IPS-NIHi11 (cell line): ENCODE data around the gene SP7.
"Not testable (repeated sequence)": the region's sequence is repeated elsewhere in the genome, so short reads cannot be mapped to it uniquely, and the experiment has no call there.

ENCODE experiments used
- DNase-seq: peaks from one replicate; pipeline ENCODE4 v3.0.0; 2012; ENCODE audit warnings: mixed read lengths, low spot score

SP7 gene

DNA sequence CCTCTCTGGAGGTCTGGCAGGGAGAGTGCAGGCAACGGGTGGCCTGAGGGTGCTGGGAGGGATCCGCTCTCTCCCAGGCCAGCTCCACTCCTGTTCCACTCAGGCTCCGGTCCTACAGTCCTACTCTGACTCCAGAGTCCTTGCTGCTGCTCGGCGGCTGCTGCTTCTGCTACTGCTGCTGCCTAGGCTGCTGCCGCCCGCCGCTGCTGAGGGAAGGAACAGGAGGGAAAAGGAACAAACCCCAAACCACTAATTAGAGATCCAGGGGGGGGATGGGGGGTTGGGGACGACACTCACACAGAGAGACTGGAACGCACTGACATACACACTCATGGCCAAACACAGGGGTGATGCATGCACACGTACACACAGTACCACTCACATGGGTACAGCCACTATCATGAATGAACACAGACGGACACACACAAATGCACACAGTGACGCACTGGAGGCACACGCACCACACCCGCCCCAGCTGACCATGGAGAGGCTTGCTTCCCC, at the start of gene SP7:
Gene SP7 (minus strand): TSS at position 174 of the 501 bp plus-strand sequence. CDS start 708 bp downstream, outside the sequence.
- no peak for DNase-seq

DNA sequence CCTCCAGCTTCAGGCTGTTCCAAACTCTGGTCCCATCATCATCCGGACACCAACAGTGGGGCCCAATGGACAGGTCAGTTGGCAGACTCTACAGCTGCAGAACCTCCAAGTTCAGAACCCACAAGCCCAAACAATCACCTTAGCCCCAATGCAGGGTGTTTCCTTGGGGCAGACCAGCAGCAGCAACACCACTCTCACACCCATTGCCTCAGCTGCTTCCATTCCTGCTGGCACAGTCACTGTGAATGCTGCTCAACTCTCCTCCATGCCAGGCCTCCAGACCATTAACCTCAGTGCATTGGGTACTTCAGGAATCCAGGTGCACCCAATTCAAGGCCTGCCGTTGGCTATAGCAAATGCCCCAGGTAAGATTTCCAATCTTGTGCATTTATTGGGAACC, 47.1 kb upstream of the SP7 start:
- DNase-seq, result no peak

DNA sequence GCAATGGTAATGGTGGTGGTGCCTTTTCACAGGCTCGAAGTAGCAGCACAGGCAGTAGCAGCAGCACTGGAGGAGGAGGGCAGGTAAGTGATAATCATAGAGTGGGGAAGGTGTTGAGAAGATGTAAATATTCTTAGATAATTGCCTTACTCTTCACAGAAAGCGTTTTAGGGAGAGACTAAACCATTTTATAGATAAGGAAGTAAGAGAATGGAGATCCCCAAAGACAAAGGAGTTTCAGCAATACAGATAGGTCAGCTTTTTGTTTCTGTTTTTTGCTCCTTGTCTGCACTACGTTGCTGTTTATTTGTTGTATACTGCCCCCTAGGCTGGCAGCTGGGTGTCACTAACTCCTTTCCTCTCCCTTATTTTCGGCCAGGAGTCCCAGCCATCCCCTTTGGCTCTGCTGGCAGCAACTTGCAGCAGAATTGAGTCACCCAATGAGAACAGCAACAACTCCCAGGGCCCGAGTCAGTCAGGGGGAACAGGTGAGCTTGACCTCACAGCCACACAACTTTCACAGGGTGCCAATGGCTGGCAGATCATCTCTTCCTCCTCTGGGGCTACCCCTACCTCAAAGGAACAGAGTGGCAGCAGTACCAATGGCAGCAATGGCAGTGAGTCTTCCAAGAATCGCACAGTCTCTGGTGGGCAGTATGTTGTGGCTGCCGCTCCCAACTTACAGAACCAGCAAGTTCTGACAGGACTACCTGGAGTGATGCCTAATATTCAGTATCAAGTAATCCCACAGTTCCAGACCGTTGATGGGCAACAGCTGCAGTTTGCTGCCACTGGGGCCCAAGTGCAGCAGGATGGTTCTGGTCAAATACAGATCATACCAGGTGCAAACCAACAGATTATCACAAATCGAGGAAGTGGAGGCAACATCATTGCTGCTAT, 45.8 kb upstream of the SP7 start:
- peak; percentile 22 for DNase-seq

DNA sequence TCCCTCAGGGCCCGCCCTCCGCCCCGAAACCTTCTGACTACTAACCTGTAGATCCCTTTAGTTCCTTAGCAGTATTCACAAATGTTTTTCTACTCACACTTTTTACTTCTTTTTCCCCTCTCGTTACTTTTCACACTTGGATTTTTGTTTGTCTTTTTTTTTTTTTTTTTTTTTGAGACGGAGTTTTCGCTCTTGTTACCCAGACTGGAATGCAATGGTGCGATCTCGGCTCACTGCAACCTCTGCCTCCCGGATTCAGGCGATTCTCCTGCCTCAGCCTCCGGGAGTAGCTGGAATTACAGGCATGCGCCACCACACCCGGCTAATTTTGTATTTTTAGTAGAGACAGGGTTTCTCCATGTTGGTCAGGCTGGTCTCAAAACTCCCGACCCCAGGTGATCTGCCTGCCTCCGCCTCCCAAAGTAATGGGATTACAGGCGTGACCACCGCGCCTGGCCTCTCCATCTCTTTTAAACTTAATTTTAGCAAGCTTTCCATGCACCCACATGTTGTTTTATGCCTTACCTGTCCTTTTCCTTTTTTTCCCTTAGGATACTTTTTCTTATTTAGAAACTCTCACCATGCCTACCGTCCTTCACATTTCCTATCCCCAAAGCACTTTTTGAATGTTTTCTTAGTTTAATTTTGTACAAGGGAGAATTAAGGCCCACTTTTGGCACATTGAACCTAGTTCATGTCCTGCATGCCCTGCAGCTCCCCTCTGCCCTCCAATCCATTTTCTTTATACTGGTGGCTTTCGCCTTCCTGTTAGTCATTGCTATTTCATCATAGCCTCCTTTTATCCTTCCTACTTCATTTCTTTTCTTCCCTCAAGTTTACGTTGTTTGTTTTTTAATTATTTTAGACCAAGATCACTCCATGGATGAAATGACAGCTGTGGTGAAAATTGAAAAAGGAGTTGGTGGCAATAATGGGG, 44.9 kb upstream of the SP7 start:
- no peak for DNase-seq

DNA sequence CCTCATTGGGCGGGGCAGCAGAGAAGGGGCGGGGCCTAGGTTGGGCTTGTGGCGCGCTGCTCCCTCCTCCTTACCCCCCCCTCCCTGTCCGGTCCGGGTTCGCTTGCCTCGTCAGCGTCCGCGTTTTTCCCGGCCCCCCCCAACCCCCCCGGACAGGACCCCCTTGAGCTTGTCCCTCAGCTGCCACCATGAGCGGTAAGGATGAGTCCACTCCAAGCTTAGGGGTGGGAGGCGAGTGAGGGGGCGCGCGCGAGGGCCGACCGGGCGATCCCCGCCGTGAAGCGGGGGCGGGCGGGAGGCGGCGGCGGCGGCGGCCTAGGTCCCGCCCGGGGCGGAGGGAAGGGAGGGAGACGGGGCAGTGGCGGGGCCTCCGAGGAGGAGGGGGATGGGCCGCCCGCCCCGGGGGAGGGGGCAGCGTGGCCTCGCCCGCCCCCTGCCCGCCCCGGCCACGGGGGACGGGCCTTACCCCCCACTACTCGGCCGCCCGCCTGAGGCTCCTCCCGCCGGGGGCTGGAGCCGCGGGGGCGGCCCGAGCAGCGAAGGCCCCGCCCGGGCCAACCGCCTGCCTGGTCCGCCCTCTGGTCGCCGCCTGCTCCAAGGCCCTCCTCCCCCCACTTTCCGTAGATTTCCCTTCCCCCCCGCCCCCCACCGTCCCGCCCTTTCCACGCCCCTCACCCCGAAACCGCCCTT, 44.1 kb upstream of the SP7 start, which contains the start of gene SP1:
Gene SP1 (plus strand): TSS at position 73 of the 690 bp plus-strand sequence. CDS start 116 bp downstream, at position 189.
- DNase-seq, result peak; percentile 85

DNA sequence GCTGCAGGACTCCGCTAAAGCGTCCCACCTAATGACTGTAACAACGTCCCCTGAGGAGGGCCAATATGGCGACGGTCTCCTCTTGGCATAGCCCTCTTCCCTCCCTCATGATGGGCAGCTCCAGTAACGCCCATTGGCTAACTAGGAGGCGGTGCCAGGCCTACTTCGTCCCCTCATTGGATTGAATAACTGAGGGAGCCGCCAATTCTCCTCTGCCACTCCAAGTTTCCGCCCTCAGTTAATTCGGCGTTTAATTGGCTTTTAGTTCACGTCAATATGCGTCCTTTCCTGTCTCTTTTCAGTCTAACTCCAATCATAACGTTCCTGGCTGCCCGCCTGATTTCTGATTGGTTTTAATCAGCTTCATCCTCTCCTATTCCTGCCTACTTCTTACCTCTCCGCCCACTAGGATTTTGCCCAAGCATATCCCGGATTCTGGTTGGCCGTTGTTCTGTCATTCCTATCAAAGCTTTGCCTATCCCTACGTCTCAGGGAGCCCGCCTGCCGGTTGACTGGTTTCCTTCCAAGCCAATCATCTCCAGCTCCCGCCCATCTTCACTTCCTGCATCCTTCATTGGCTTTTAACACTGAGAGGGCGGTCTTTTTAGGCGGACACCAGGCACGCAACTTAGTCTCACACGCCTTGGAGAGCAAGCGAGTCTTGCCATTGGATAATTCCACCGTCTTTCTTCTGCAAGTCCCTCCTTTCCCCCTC, 43.4 kb upstream of the SP7 start:
- DNase-seq, result peak; percentile 91

DNA sequence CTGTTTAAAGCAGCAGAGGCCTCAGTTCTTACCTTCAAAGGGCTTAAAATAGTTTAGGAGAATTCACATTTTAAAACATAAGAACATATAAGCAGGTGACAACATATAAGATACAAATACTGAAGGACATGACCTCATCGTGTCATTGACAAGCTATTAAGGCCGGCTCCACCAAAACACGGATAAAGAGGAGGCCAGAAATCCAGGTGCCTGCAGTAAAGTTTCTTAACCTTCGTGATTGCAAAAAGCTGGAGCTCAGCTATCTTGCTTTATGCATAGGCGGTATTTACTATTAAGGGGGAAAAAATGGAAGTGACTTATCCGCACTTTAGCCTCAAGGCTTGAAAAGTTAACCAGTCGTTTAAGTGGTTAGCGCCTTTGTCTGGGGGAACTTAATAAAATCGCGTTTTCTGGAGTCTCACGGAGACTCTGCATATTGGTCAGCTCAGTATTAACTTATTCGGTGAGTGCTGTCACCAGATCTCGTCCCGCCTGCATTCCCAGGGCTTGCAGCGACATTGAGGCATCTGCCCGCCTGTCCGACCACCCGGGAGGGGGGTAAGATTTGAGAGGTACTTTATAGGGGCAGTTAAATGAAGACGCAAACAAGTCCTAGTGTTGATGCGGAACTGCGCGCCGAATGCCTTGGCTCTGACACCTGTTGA, 42.7 kb upstream of the SP7 start:
- no peak for DNase-seq

DNA sequence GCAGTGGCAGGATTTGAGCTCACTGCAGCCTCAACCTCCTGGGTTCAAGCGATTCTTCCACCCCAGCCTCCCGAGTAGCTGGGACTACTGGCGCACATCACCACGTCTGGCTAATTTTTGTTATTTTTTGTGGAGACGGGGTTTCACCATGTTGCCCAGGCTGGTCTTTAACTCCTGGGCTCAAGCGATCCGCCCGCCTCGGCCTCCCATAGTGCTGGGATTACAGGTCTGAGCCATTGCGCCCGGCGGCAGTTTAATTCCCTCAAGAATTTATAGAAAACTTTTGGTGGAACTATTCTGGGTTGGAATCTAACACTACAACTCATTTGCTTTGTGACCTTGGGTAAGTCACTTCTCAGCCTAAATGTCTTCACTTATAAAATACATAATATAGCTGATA, 42.1 kb upstream of the SP7 start:
- DNase-seq, result no peak

DNA sequence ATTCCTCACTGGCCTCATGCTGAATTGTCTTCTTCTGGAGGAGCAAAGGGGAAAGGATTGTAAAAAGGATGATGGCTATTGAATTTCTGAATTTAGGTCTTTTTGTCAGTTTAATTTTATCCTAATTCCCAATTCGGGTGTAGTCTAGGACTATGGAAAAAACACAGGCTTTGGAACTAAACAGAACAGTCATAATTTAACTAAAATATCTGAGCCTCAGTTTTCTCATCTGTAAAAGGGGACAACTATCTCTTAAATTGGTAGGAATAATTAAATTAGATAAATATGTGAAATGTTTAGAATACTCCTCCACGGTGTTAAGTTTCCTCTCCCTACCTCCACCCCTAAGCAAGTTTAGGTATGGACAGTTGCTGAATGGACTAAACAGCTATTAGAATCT, 40.6 kb upstream of the SP7 start:
- no peak for DNase-seq

DNA sequence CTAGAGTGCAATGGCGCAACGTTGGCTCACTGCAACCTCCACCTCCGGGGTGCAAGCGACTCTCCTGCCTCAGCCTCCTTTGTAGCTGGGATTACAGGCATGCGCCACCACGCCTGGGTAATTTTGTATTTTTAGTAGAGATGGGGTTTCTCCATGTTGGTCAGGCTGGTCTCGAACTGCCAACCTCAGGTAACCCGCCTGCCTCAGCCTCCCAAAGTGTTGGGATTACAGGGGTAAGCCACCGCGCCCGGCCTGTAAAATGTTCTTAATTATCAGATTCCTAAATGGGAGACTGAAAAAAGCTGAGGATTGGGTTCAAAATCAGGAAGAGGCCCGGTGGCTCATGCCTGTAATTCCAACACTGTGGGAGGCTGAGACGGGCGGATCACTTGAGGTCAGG, 38.1 kb upstream of the SP7 start:
- not testable (repeated sequence) for DNase-seq

DNA sequence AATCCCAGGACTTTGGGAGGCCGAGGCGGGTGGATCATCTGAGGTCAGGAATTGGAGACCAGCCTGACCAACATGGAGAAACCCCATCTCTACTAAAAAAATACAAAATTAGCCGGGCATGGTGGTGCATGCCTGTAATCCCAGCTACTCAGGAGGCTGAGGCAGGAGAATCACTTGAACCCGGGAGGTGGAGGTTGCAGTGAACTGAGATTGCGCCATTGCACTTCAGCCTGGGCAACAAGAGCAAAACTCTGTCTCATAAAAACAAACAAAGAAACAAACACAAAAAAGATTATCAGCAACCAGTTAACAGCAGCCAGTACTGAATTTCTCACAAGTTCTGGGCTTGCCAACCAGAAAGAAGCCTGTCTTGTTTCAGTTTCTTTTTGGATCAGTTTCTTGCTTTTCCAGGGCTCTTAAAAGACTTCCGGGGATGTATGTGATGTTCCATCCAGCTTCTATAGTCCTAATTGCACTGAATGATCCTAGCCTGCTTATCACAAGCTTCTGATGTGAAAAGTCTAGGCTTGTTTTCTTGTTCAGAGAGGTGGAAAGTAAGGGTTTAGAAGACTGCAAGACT, 37.5 kb upstream of the SP7 start:
- not testable (repeated sequence) for DNase-seq

DNA sequence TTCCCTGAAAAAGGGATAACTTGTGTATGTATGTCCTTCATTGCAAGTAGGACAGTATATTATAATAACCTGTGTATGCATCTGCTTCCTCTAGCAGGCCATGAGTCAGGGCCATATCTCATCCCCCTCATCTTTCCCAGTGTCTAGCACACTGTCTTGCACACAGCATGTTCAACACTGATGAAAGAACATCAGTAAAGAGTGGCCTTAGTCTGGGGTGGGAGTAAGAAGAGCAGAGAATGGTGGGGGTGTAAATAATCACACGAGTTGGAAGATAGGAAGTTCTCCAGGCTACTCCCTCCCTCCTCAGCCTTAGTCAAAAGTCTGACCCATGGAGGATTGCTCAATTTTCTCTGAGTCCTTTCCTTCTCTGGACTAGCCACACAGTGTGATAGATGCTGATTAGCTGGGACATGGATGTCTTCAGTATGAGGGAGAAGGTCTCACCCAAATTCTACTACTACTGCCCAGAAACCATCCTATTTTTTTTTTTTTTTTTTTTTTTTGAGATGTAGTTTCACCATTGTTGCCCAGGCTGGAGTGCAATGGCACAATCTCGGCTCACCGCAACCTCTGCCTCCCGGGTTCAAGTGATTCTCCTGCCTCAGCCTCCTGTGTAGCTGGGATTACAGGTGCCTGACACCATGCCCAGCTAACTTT, 29.2 kb upstream of the SP7 start:
- no peak for DNase-seq

DNA sequence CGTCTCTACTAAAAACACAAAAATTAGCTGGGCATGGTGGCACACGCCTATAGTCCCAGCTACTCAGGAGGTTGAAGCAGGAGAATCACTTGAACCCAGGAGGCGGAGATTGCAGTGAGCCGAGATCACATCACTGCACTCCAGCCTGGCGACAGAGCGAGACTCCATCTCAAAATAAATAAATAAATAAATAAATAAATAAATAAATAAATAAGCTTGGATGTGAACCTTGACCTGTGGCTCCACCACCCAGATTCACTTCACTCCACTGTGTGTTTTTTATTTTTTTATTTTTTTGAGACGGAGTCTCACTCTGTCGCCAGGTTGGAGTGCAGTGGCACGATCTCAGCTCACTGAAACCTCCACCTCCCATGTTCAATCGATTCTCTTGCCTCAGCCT, 25.5 kb upstream of the SP7 start:
- not testable (repeated sequence) for DNase-seq

DNA sequence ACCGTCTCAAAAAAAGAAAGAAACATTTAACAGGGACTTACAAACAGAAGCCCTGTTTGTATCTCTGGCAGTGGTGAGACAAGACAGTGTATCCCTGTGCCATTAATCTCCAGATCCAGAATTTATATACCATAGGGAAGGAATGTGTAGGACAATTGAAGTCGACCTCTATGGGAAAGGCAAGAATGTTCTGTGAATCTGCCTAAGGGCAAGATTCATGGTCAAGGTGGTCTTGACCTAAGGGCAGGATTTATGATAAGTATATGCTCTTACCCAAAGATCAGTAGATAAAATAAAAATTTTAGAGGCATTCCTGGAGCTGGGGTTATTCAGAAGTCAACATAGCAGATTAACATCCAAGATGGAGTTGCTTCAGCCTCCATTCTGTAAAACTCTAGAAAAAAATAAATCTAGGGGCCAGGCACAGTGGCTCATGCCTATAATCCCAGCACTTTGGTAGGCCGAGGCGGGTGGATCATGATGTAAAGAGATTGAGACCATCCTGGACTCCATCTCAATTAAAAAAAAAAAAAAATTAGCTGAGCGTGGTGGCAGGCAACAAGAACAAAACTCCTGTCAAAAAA, 22.8 kb upstream of the SP7 start:
- no peak for DNase-seq

DNA sequence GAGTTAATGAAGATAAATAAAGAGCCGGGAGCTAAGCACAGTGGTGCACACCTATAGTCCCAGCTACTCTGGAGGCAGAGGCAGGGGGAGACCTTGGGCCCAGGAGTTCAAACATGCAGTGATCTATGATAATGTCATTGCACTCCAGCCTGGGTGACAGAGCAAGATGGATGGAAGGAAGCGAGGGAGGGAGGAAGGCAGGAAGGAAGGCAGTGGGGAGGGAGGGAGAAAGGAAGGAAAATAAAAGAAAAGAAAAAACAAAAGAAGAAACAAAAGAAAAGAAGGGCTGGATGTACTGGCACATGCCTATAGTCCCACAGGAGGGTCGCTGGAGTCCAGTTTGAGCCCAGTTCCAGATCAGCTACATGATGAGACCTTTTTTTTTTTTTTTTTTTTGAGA, 19.0 kb upstream of the SP7 start:
- no peak for DNase-seq

DNA sequence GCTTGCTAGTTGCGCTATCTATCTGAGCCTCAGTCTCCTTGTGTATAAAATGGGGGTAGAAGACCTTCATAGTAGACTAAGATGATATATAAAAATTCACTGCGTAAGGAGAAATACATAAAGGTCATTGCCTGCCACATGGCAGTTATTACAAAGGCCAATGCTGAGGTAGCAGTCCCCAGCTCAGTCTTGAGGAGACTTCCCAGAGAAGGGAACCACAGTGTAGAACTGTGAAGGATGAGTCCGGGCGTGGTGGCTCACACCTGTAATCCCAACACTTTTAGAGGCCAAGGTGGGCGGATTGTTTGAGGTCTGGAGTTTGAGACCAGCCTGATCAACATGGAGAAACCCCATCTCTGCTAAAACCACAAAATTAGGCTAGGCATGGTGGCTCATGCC, 17.1 kb upstream of the SP7 start:
- DNase-seq, result no peak

DNA sequence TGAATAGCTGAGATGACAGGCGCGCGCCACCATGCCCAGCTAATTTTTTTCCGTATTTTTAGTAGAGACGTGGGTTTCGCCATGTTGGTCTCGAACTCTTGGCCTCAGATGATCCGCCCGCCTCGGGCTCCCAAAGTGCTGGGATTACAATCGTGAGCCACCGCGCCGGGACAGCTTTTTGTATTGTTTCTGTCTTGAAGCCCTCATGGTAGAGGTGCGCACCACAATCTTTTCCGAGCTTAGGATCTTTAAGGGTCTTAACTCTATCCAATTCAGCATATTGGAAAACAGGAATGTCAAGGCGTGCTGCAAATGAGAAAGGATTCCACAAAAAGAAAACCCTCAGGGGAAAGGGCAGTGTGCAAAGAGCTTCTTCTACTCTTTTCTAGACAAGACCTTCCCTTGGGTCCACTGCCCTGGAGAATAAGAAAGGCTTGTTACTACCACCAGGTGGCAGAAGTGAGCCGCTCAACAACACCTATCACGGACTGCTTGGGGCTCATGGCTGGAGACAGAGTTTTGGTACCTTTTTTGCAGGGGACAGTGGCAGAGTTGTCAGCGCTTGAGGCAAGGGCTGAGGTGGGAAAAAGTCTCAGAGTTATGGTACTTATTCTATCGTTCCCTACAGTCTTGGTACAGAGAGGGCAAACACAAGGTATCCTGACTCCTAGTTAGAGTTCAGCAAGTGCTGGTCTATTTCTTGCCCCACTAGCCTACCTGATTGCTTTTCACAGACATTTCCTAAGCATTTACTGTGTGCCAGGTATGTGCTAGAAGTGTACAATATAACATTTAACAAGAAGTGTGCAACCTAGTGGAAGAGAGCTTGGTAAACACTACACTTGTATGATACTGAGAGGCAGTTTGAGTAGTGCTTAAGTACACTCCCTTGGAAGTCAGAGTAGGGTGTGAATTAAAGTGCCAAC, 16.4 kb upstream of the SP7 start:
- DNase-seq, result peak; percentile 81

DNA sequence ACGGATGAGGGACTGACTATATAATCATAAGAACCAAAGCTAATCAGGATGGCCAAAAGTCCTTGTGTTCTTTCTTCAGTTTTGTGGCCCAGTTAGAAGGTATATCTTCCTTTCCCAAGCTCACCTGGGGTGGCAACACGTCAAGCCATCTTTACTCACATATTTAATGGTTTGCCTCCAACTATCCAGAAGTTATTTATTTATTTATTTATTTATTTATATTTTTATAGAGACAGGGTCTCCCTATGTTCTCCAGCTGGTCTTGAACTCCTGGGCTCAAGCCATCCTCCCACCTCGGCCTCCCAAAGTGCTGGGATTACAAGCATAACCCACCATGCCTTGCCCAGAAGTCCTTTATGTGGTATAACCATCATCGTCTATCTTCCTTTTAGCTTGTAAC, 11.8 kb upstream of the SP7 start:
- no peak for DNase-seq
